ENCODE data around the gene VSTM2B.
A peak's percentile ranks its signal among the peaks of the same experiment; 100 is the strongest.

Gene VSTM2B

GRCh38 chr19:29516358-29516725, 9.5 kb upstream of the VSTM2B start:
- DNase-seq (ENCODE audit: low read depth) = no peak

GRCh38 chr19:29516821-29517395, 8.9 kb upstream of the VSTM2B start:
- no peak for DNase-seq (ENCODE audit: low read depth)

DNA sequence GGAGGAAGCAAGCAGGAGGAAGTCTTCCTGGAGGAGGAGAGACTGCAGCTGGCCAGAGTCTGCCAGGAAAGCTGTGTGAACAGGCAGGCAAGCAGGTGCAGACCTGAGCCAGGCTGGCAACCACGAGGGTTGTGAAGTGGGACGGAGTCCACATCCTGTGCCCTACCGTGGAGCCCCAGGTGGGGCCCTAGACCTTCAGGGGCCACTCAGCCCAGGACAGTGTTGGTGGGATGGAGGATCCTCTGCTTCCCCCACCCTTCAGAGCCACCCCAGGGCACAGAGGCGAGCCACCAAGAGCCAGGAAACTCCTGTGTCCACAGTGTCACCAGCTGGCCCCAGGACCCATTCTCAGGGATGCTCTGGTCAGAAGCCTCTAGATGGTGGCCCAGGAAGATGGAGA, 8.4 kb upstream of the VSTM2B start:
- DNase-seq (ENCODE audit: low read depth) = no peak

DNA sequence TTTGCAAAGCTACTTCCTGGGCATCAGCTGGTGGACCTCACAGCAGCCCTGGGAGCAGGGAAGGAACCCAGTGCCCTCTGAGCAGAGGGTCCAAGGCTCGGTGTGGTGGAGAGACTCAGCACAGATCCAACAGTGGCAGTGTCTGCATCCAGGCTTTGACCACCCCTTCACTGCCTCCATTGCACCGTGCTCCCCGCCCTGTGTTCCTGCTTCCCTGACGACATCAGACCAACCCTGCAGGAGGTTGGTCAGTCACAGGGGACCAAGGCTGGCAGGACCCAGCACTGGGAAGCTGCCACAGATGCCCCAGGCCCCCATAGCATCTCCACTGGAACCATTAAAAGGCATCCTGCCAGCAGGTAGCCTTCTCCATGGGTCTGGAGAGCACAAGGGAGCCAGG, 7.8 kb upstream of the VSTM2B start:
- DNase-seq (ENCODE audit: low read depth) = no peak

- no peak for DNase-seq (ENCODE audit: low read depth)
Measured at GRCh38 chr19:29519146-29519545, 6.6 kb upstream of the VSTM2B start.

DNA sequence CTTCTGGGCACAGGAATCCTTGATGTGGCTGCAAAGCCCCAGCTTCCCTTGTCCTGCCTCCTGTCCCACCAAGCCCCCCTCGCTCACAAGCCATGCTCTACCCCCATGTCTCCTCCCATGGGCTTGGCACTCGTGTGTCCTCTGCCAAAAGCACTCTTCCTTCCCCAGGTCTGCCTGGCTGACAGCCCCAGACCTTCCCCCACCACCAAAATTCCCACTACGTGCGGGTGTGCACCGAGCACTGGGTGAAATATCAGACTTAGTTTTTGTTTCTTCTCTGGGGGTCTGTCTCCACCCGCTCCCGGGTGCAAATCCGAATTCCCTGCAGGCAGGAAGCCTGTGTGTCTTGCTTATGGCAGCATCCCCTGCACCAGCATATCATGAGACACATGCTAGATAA, 5.9 kb upstream of the VSTM2B start:
- no peak for DNase-seq (ENCODE audit: low read depth)

GRCh38 chr19:29520390-29520789, 5.4 kb upstream of the VSTM2B start:
- no peak for DNase-seq (ENCODE audit: low read depth)

GRCh38 chr19:29521291-29522075, 4.3 kb upstream of the VSTM2B start:
- DNase-seq (ENCODE audit: low read depth) = no peak

GRCh38 chr19:29523568-29523967, 2.2 kb upstream of the VSTM2B start:
- DNase-seq (ENCODE audit: low read depth) = no peak

DNA sequence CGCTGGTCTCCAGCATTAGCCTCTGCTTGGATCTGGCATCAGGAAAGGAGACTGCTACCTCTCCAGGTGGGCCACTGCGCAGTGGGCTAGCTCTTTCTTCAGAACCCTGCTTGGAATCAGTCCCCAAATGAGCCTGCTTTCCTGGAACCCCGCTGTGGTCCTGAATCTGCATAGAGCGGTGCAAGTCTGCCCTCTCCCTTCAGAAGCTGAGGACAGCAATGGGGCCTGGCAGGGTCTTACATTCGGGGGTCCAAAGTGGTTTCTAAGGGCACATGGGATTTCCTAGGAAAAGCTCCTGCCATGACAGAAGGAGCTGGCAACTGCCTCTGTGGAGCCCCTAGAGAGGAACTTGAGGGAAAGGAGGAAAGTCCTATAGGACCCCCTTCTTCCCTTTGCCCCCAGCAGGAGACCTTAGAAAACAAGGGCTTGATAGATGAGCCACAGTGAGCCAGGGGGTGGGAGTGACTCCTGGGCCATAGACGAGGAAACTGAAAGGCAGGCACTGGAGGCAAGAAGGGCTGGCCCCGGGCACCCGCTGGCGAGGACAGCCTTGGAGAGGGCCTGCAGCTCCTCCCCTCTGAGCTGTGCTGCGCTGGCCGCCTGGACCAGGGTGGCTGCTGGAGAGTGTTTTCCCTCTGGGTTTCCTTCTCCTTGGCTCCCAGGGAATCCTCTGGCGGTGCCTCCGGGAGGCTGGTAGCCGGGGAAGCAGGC, 1.4 kb upstream of the VSTM2B start:
- no peak for DNase-seq (ENCODE audit: low read depth)

GRCh38 chr19:29524912-29525831, 622 bp upstream of the VSTM2B start:
- no peak for DNase-seq (ENCODE audit: low read depth)

DNA sequence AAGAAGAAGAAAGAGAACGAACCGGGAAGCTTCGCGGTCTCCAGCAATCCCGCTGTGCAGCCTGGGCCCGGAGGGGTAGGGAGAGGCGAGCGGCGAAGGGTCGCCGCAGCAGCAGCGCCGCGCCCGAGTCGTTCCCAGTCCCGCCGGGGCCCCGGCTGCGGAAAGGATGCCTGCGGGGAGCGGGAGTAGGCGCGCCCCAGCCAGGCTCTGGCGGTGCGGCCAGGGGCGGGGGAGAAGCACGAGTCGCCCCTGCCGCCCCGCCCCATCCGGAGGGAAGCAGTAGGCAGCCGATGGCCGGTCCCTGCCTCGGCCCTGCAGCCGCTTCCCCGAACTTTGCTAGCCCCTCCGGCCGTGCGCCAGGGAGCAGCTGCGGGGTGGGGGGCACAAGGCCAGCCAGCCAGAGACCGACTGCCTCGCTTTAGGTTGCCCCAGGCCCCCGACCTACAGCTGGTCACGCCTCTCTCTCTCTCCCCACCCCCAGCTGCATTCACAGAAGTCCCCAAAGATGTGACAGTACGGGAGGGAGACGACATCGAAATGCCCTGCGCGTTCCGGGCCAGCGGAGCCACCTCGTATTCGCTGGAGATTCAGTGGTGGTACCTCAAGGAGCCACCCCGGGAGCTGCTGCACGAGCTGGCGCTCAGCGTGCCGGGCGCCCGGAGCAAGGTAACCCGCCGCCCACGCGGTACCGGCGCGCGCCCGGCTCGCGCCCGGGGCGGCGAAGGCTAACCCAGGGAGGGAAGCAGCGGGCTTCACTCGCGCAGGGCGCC, 1.1 kb downstream of the VSTM2B start:
- DNase-seq (ENCODE audit: low read depth) = no peak

DNA sequence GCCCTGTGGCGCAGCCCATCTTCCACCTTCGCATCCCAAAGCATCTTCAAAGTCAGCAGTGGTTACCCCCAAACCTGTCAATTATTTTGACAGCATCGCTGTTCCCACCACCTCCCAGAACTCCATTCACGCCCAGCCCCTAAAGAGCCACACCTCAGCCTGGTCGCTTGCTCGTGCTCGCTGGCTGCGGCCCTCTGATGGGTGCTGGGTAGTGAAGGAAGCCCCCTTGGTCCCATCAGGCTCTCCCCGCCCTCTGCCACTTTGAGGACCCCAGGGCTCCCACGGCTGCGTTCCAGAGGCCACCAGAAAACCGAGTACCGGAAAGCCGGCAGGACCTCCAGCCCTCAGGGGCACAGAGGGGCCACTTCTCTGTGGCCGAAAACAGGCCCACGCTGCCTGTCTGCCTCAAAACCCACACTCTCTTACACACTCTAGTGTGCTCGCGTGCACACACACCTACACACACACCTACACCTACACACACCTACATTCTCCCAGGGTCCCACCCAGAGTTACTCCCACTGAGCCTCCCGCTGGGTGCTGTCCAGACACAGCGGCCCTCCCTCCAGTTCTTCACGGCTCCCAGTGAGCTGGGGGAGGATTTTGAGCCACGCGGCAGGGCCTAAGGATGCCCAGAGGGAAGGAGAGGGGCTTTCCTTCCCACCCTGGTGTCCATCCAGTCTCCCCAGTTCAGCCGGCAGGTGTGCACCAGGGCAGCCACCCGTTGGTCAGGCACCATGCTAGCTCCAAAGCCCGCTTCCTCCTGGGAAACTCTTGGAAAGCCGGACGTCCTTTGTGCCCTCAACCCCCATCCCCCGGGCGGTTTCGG, 1.9 kb downstream of the VSTM2B start:
- no peak for DNase-seq (ENCODE audit: low read depth)

DNA sequence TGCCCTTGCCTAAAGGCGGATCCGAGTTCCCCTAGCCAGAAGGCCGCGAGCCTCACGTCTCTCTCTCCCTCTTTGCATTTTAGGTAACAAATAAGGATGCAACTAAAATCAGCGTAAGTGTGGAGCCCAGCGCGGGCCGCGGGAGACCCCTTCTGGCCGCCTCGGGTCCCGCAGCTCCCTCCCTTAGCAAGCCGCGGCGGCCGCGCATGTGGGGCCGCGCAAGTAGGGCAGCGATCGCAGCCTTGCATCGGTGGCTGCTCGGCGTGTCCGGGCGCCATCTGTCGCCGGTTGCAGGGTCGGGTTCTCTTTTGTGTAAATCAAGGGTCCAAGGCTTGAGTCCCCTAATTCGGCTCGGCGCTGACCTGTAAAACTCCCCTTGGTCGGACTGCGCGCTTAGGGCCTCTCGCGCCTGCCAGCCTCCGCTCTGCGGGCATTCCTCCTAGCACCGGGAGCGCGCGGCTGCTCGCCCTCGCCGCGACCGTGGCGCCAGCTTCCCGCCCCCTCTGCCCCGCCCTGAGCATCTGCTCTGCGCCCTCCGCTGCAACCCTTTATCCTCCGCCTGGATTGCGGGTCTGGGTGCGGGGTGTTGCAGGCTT, 2.7 kb downstream of the VSTM2B start:
- DNase-seq (ENCODE audit: low read depth) = peak; percentile 24

- no peak for DNase-seq (ENCODE audit: low read depth)
Measured at GRCh38 chr19:29528946-29529645, 3.3 kb downstream of the VSTM2B start.

DNA sequence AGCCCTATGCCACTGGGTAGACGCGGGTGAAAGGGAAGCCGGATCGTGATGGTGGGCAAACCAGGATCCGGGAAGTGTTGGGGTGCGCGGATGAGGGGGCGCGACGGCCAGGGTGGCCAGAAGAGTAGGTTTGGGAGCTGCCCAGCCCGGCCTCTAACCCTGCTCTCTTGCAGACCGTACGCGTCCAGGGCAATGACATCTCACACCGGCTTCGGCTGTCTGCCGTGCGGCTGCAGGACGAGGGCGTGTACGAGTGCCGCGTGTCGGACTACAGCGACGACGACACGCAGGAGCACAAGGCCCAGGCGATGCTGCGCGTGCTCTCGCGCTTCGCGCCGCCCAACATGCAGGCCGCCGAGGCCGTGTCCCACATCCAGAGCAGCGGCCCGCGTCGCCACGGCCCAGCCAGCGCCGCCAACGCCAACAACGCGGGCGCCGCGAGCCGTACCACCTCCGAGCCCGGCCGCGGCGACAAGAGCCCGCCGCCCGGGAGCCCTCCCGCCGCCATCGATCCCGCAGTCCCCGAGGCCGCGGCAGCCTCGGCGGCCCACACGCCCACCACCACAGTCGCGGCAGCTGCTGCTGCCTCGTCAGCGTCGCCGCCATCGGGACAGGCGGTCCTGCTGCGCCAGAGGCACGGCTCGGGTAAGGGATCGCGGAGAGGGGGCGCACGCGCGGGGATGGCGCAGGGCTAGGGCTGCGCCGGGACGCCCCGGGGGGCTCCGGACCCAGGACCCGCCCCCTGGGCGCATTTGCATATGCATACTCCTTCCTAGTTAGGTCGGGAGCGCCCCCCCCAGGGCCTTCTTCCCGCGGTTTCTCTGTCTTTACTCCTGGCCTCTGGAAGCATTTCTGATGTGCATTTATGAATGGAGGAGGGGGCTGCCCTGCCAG, 4.1 kb downstream of the VSTM2B start:
- no peak for DNase-seq (ENCODE audit: low read depth)

DNA sequence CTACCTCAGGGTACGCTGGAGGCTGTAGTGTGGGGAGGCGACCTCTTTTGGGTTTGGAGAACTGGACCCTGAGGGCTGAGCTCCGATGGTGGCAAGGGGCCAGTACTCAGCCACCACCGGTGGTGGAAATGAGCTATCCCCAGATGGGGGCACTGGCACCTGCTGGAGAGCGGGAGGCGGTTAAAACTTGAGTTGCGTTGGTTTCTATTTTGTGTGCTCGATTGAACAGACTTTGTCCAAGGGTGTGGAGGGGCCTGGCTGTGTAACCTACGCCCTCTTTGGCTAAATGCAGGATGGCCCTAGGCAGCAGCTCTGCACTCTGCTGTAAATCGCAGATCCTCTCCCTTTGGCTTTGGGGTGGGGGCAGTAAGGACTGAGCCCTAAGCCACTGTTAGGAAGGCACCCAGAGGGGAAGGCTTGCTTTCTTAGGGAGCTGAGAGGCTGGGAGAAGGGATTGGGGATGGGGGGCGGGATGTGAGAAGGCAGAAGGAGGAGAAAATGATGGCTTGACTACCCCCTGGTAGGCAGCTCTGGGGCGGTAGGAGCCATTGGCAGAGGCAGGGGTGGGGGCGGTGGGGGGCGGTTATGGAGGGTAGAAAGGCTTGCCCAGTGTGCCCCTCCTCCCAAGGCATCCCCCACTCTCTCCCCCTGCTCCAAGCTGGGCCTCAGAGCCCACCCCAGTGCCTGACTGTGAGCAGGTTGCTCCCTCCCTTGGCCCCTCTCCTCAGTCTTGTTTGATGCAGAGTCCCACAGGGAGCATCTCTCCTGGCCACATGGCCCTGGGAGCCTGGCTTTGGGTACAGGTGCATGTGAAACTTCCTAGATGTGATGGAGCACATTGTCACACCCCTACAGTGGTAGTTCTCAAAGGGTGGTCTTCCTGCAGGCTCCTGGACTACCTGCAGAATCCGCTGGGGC, 5.0 kb downstream of the VSTM2B start:
- no peak for DNase-seq (ENCODE audit: low read depth)
